GM19328 (cell line): ENCODE results near the gene HOMER2.
"Not testable (repeated sequence)": the region's sequence is repeated elsewhere in the genome, so short reads cannot be mapped to it uniquely, and the experiment has no call there.

Experiments
- ATAC-seq: cut with Tn5 transposase; IDR thresholded peaks from one replicate; pipeline ENCODE4 v1.9.1; 2021; ENCODE audit warnings: mild to moderate bottlenecking, moderate library complexity; ENCODE audit not compliant: unreplicated experiment

Gene HOMER2

DNA sequence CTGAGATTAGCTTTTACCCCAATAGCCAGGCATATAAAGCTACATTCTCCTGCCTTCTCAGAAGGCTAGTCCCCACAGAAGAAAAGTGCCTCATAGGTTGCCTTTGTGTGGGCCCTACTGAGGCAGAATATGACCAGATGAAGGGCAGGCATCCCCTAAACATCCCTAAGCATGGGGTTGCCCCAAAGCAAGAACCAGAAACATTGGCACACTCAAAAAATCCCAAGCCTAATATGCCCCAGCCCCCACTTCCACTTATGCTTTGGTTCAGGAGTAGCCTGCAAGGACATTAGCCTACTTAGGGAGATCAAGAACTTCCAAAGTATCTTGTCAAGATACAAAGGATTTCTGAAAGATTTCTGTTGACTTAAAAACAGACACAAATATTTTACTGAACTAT is 113.4 kb downstream of the HOMER2 start:
- ATAC-seq, result no peak

GRCh38 chr15:82838096-82838735 is 114.3 kb downstream of the HOMER2 start:
- ATAC-seq, result no peak

DNA sequence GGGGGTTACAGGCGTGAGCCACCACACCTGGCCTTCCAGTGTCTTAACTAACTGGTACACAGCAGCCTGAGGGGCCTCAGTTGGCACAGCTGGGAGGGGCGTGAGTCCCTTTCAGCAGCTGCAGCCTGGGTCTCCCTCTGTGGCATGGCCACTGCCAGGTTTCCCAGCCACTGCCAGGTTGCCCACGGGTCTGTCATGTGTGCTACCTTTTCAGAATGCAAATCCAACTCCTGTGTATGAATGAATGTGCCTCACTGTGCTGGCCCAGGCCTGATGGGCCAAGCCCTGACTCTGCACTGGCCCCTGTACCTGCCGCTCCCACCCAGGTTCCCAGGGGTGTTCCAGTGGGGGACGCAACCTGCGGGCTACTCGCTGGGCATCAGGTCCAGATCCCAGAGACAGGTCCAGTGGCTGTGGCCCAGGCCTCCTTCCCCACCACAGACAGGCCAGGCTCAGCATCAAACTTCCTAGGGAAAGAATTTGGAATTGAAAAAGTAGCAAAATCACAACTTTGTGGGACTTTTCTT is 117.1 kb downstream of the HOMER2 start:
- ATAC-seq, result no peak

- no peak for ATAC-seq
Measured at GRCh38 chr15:82833362-82833682, 119.2 kb downstream of the HOMER2 start.

DNA sequence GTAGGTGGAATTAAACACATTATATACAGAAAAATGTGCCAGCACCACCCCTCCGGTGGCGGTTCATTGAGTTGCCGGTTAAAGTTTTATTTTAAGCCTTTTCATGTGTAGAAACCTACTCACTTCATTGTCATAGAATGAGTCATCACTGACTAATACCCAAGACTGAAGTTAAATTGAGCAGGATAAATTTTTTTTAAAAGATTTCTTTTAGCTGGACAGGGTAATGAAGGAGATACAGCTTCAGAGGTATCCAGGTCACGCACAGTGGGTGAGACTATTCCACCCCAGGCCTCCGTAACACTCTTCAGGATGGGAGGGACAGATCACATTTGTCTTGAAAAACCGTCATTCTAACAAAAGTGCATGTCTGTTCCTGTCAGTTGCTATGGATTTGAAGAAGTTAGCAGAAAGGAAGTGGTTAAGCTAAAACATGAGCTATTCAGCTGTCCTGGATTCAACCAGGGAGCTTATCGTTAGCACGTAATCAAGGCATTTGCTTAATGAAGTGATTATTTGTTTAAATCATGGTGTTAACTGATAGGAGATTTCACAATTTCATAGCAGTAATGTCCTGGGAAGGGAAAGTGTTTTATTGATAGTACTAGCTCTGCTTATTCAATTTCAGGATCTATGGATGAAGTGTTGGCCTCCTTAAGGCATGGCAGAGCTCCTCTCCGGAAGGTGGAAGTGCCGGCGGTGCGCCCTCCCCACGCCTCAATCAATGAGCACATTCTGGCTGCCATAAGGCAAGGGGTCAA is 119.7 kb downstream of the HOMER2 start:
- ATAC-seq, result peak; percentile 83

GRCh38 chr15:82831894-82832600 is 120.5 kb downstream of the HOMER2 start:
- no peak for ATAC-seq

DNA sequence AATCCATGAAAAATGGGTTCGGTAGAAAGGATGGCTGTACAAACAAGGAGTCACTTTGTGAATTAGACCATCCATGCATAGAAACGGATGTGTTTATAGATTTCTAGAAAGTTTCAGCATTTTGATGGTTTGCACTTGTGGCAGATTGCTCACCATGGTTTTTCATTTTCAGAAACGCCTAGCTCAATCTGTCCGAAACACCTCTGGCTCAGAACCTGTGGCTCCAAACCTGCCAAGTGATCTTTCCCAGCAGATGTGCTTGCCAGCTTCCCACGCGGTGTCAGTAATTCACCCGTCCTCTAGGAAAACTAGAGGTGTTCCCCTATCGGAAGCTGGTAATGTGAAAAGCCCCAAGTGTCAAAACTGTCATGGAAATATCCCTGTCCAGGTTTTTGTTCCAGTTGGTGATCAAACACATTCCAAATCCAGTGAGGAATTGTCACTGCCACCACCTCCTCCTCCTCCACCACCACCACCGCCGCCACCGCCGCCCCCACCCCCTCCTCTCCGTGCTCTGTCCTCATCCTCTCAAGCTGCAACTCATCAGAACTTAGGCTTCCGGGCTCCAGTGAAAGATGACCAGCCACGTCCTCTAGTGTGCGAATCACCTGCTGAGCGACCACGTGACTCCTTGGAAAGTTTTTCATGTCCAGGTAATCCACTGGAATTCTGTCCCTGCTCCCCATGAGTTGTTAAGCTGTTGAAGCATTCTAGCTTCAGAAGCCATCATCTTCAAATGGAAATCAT is 121.9 kb downstream of the HOMER2 start:
- ATAC-seq, result no peak

GRCh38 chr15:82829234-82829633 is 123.3 kb downstream of the HOMER2 start:
- ATAC-seq, result no peak

DNA sequence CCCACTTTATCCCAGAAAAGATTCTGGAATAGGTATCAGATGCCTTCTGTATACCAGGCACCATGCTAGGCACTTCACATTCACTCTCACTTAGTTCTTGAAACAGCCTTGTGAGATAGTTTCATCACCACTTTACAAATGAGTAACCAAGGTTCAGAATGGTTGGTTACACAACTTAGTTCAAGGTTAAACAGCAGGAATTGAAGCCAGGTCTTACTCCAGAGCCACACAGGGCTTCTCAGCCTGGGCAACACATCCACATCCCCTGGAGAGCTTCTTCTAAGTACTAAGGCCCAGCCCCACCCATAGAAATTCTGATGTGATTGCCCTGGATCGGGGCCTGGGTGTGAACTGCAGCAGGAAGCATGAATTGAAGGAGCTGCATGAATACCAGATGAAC is 124.4 kb downstream of the HOMER2 start:
- ATAC-seq, result no peak

- no peak for ATAC-seq
Measured at GRCh38 chr15:82823049-82823448, 129.5 kb downstream of the HOMER2 start.

GRCh38 chr15:82821851-82822250 is 130.7 kb downstream of the HOMER2 start:
- not testable (repeated sequence) for ATAC-seq

DNA sequence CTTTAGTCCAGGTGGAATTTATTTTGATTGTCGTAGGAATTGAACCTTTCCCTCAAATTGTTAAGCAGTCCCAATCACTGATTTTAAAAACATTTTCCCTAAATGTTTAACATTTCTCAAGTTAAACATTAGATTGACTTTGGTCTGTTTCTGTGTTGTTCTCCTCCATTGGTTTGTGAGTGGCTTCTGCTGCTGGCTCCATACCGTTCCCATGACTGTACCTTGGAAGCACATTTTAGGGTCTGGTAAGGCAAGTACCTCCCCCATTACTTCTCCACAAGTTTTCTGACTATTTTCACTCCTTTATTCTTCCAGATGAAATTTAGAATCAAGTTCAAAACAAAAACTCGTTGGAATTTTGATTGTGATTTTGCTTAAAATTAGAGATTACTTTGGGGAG is 131.1 kb downstream of the HOMER2 start:
- ATAC-seq, result not testable (repeated sequence)

DNA sequence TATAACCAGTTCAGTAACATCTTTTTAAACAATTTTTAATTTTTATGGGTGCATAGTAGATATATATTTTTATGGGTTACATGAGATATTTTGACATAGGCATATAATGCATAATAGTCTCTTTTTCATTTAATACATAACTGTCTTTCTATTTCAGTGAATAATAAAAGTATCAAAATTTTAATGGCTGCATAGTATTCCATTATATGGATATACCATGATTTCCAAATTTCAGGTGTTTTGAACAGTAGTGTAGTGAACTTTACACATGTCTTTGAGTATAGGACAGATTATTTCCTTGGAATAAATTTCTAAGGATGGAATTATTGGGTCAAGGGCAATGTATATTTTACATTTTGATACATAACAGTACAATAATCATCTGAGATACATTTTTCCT is 132.4 kb downstream of the HOMER2 start:
- ATAC-seq, result no peak

GRCh38 chr15:82812994-82813393 is 139.5 kb downstream of the HOMER2 start:
- ATAC-seq, result no peak

DNA sequence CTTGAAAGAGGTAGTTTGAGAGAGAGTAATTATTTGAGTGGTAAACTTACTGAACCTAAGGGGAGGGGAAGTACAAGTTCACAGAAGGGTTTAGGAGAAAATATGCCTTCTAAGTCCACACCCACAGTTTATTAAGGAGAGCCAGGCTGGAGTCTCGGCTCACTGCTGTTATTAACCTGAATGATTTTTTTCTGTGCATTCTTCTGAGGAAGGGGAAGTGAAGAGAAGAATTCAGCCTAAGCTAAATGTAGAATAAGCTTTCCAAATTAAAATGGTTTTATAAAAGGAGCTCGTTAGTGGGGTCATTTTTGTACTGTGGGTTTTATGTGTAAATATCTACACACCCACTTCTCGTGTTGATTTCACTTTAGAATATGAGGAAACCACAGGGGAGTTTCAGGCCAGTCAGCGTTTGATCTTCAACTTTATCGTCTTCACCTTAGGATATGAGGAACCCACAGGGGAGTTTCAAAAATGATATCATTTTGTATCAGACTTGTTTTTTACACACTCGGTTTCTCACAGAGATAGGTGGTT is 141.6 kb downstream of the HOMER2 start:
- ATAC-seq, result no peak

- ATAC-seq, result peak; percentile 15
Measured at GRCh38 chr15:82810061-82810889, 142.2 kb downstream of the HOMER2 start.

- peak; percentile 79 for ATAC-seq
Measured at GRCh38 chr15:82809308-82810060, 143.0 kb downstream of the HOMER2 start, which contains the start of gene WHAMM. Gene WHAMM, plus strand, starts transcription at chr15:82809628. Its CDS starts 99 bp downstream, at chr15:82809727.

DNA sequence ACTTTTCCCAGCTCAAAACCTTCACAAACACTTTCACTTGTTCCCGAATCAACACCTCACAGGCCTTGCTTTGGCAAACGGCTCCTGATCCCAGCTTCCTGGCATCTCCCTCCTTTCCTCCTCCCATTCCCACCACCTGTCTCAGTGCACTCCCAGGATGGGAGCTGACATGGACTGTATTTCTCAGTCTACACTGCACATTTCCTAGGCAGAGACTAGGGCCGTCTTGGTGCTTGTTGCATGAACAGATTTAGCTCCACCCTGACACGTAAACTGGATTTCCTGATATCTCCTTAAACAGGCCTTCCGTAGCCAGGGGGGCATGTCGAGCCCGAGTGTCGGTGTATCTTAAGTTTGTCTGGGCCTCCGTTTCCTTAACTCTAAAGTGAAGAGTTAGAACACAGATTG is 143.9 kb downstream of the HOMER2 start:
- ATAC-seq, result no peak
